Endothelial cell of umbilical vein (primary cell): Measurements from ENCODE around the gene LRRC73.

Experiments
- EZH2 ChIP-seq: IDR thresholded peaks from 2 replicates; pipeline ENCODE4 v1.6.1; 2012; ENCODE audit warnings: borderline replicate concordance, low read depth, mild to moderate bottlenecking, moderate library complexity, low read length, inconsistent platforms; ENCODE audit not compliant: severe bottlenecking
- JUN ChIP-seq: IDR thresholded peaks from 2 replicates; pipeline ENCODE4 v1.6.1; 2011; ENCODE audit warnings: borderline replicate concordance, low read depth; ENCODE audit not compliant: insufficient read length, insufficient read depth
- MYC ChIP-seq: IDR thresholded peaks from one replicate; pipeline ENCODE4 v1.6.1; 2011; ENCODE audit warnings: mild to moderate bottlenecking, low read depth, low read length
- POLR2A ChIP-seq: IDR thresholded peaks from 2 replicates; pipeline ENCODE4 v1.6.1; 2012; ENCODE audit warnings: low read depth, mild to moderate bottlenecking, control low read depth, low read length
- POLR2AphosphoS5 ChIP-seq: IDR thresholded peaks from 2 replicates; pipeline ENCODE4 v1.6.1; 2012; ENCODE audit warnings: low read depth, mild to moderate bottlenecking, control low read depth, low read length, moderate library complexity; ENCODE audit not compliant: insufficient read depth
- TF ChIP-seq, protein P1 (sequence below): IDR thresholded peaks from 2 replicates; pipeline ENCODE4 v1.6.1; 2011; ENCODE audit not compliant: insufficient read depth, insufficient read length
- TF ChIP-seq, protein P2 (sequence below), 2 donors: IDR thresholded peaks; 1 replicate in 1 of 2; 2 replicates in 1 of 2; pipeline ENCODE4 v1.5.1; 2011; ENCODE audit warnings: low read length in 2 of 2, mild to moderate bottlenecking in 2 of 2, moderate library complexity in 2 of 2, control low read depth in 1 of 2, inconsistent platforms in 1 of 2, low read depth in 1 of 2; ENCODE audit not compliant: insufficient read depth in 1 of 2; ENCODE audit errors: extremely low read depth in 1 of 2

DNA sequence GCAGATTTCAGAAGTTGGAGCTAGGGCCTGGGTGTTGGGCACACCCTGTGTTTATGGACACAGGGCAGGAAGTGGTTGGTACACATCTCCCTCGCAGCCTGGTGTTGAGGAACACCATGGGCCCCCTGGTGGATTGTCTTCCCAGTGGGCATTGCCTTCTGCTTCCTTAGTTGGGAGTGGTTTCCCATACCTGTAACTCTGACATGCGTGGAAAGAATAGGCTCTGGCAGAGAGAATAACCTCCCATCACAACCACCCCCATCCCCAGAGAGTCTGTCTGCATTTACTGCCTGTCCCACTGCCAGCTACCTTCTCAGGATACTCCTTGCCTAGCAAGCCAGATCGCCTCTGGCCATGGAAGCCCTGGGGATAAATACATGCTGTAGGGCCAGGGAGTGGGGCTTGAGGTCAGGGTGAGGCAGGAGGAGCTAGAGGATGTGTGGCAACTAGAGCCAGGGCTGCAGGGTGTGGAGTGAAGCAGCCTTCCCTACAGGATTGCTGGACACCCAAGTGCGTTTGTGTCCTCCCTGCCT, 14.7 kb downstream of the LRRC73 start:
- TF ChIP-seq POLR2AphosphoS5, result no peak
- no peak for TF ChIP-seq EZH2
- TF ChIP-seq, protein P1, sequence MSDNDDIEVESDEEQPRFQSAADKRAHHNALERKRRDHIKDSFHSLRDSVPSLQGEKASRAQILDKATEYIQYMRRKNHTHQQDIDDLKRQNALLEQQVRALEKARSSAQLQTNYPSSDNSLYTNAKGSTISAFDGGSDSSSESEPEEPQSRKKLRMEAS, result no peak
- TF ChIP-seq POLR2A, result no peak
- TF ChIP-seq, protein P2, sequence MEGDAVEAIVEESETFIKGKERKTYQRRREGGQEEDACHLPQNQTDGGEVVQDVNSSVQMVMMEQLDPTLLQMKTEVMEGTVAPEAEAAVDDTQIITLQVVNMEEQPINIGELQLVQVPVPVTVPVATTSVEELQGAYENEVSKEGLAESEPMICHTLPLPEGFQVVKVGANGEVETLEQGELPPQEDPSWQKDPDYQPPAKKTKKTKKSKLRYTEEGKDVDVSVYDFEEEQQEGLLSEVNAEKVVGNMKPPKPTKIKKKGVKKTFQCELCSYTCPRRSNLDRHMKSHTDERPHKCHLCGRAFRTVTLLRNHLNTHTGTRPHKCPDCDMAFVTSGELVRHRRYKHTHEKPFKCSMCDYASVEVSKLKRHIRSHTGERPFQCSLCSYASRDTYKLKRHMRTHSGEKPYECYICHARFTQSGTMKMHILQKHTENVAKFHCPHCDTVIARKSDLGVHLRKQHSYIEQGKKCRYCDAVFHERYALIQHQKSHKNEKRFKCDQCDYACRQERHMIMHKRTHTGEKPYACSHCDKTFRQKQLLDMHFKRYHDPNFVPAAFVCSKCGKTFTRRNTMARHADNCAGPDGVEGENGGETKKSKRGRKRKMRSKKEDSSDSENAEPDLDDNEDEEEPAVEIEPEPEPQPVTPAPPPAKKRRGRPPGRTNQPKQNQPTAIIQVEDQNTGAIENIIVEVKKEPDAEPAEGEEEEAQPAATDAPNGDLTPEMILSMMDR (IDR thresholded peaks at IDR 0.05; ENCODE audit: extremely low read depth in 1 of 2, insufficient read depth in 1 of 2, low read depth in 1 of 2, low read length in 2 of 2), result no peak
- TF ChIP-seq MYC, result no peak
- TF ChIP-seq JUN, result no peak
